GM21381 (cell line): ENCODE data around the gene ROR1.
"Not testable (repeated sequence)": the region's sequence is repeated elsewhere in the genome, so short reads cannot be mapped to it uniquely, and the experiment has no call there.

Experiments
- ATAC-seq: cut with Tn5 transposase; IDR thresholded peaks from one replicate; pipeline ENCODE4 v1.9.1; 2021; ENCODE audit warnings: mild to moderate bottlenecking, moderate library complexity; ENCODE audit not compliant: unreplicated experiment

The ROR1 gene

GRCh38 chr1:63792152-63792551 lies 18.3 kb downstream of the ROR1 start:
- no peak for ATAC-seq

- no peak for ATAC-seq
Observed at GRCh38 chr1:63793741-63794240, 20.0 kb downstream of the ROR1 start.

- no peak for ATAC-seq
Observed at GRCh38 chr1:63794354-63794753, 20.5 kb downstream of the ROR1 start.

GRCh38 chr1:63794939-63795378 lies 21.1 kb downstream of the ROR1 start:
- ATAC-seq: no peak

GRCh38 chr1:63795455-63795854 lies 21.6 kb downstream of the ROR1 start:
- no peak for ATAC-seq

GRCh38 chr1:63797056-63797726 lies 23.4 kb downstream of the ROR1 start:
- no peak for ATAC-seq

GRCh38 chr1:63798284-63798683 lies 24.5 kb downstream of the ROR1 start:
- no peak for ATAC-seq

GRCh38 chr1:63799307-63799706 lies 25.5 kb downstream of the ROR1 start:
- ATAC-seq: no peak

GRCh38 chr1:63799820-63800219 lies 26.0 kb downstream of the ROR1 start:
- no peak for ATAC-seq

GRCh38 chr1:63802109-63802508 lies 28.3 kb downstream of the ROR1 start:
- ATAC-seq: no peak

- no peak for ATAC-seq
Observed at GRCh38 chr1:63804829-63805484, 31.1 kb downstream of the ROR1 start.

- no peak for ATAC-seq
Observed at GRCh38 chr1:63807046-63807445, 33.2 kb downstream of the ROR1 start.

- no peak for ATAC-seq
Observed at GRCh38 chr1:63810936-63811469, 37.2 kb downstream of the ROR1 start.

- ATAC-seq: no peak
Observed at GRCh38 chr1:63812071-63812700, 38.4 kb downstream of the ROR1 start.

- ATAC-seq: no peak
Observed at GRCh38 chr1:63813829-63814277, 40.0 kb downstream of the ROR1 start.

GRCh38 chr1:63816217-63816815 lies 42.5 kb downstream of the ROR1 start:
- ATAC-seq: not testable (repeated sequence)

- no peak for ATAC-seq
Observed at GRCh38 chr1:63817152-63817667, 43.4 kb downstream of the ROR1 start.

GRCh38 chr1:63817700-63818099 lies 43.9 kb downstream of the ROR1 start:
- ATAC-seq: no peak

GRCh38 chr1:63818567-63819325 lies 44.9 kb downstream of the ROR1 start:
- ATAC-seq: no peak

- ATAC-seq: no peak
Observed at GRCh38 chr1:63819795-63820194, 46.0 kb downstream of the ROR1 start.
